ENCODE measurements around the gene UHRF2. TPM values are rescaled to one million over a fixed set of nuclear protein-coding genes. Genes with fewer than 3 reads are reported as not detected.

Gene UHRF2
- total and polyA plus RNA-seq, 2 of the 4 experiments (the other 2 are of a cell fraction): 27.6 to 37.3 TPM

DNA sequence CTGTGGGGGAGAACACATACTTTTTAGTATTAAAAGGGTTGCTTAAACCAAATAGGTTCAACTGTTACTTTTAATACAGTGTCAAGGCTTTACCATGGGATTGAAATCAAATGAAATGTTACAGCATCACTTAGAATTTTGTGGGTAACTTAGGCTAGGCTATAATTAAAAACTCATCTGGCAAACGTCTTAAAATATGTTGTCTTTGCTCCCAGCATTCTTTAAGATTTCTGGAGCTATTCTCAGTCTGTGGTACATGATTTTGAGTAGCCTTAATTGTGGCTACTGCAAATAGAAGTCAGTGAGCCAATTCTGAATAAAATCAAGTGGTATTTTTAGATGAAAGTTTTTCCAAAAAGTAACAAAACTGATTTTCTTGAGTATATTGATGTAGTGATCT, 30.7 kb downstream of the UHRF2 start:
- DNase-seq (no peak), ATAC-seq (ENCODE audit: low read depth) (no peak)
- Histone ChIP-seq H4K8ac (ENCODE audit: low read depth in 2 of 2, low read length in 2 of 2) (no peak overlapping the region), H3K36me3 (ENCODE audit: control insufficient read depth, insufficient read depth, low read length) (peaks cover 14% of the 10 kb centered on the region), H4K20me1 (ENCODE audit: insufficient read depth, low read length) (peaks cover 53% of the 10 kb centered on the region), H4K91ac (ENCODE audit: insufficient read depth, low read depth, low read length) (no peak overlapping the region), H3K4me2 (ENCODE audit: low read depth, low read length) (no peak overlapping the region), H2AK5ac (ENCODE audit: low read depth, low read length) (no peak overlapping the region), H3K4me3 (ENCODE audit: insufficient read depth, low read depth, low read length) (no peak overlapping the region), H3K79me1 (ENCODE audit: low read depth in 1 of 2, low read length in 2 of 2) (peaks cover 10 to 68% of the 10 kb centered on the region in 2 experiments), H3K9ac (ENCODE audit: low read depth, low read length) (no peak overlapping the region), H2BK5ac (ENCODE audit: low read depth, low read length, poor library complexity, severe bottlenecking) (no peak overlapping the region), H3K23ac (ENCODE audit: low read depth, low read length) (no peak overlapping the region), H2AK9ac (replicated peaks; ENCODE audit: low read depth, low read length, poor library complexity) (no peak overlapping the region), H3K9me1 (ENCODE audit: insufficient read depth, low read length) (peaks cover 13% of the 10 kb centered on the region), H3K27ac (ENCODE audit: insufficient read depth, low read length) (no peak overlapping the region), H3K14ac (replicated peaks; ENCODE audit: low read depth, low read length) (no peak overlapping the region), H3K56ac (ENCODE audit: extremely low read depth, insufficient read depth, low read length) (no peak overlapping the region), H2AFZ (replicated peaks; ENCODE audit: low read length, poor library complexity) (no peak overlapping the region), H3K27me3 (ENCODE audit: control insufficient read depth, insufficient read depth, low read length) (no peaks in the 10 kb centered on the region), H2BK15ac (ENCODE audit: low read depth, low read length) (no peak overlapping the region), H3K4me1 (ENCODE audit: control insufficient read depth, insufficient read depth, low read length) (peaks cover 3% of the 10 kb centered on the region; the same call in 1 of the 2 replicates), H2BK20ac (ENCODE audit: low read depth, low read length) (no peak overlapping the region), H4K5ac (ENCODE audit: low read depth, low read length) (no peak overlapping the region), H3K4ac (ENCODE audit: low read depth, low read length) (no peak overlapping the region), H3K9me3 (ENCODE audit: control insufficient read depth, insufficient read depth, low read length) (no peaks in the 10 kb centered on the region), H2BK120ac (ENCODE audit: low read depth, low read length) (no peak overlapping the region), H3K18ac (ENCODE audit: low read depth, low read length) (no peak overlapping the region)
- dilution Hi-C loops (cut with HindIII; ENCODE audit: low sequenced_read_pairs, unreplicated experiment): no loop called here
- no TSS peak for BruUV-seq (replicated peaks)
- in situ Hi-C loops (cut with MboI; ENCODE audit: low sequenced_read_pairs): no loop called here
- ChIA-PET CTCF (interaction anchor here (0.6 kb wide), 1 partner anchor 35 kb away, joined by 3 read pairs; no protein-coding TSS in a partner anchor), POLR2A (ENCODE audit: unreplicated experiment) (no interaction called here)
- intact Hi-C loops (cut with micrococcal nuclease): no loop called here
- TF ChIP-seq NFE2L2 (IDR thresholded peaks at IDR 0.05; ENCODE audit: low read depth, low read length): no peak
- TF ChIP-seq BHLHE40 (IDR thresholded peaks at IDR 0.05; ENCODE audit: low read depth, low read length): no peak
- no peak for TF ChIP-seq SMC3 (IDR thresholded peaks at IDR 0.05; ENCODE audit: low read depth, low read length)
- no CpG with 5 or more reads among the region's 1 CpG for WGBS, 2 experiments (ENCODE audit: extremely low coverage in 2 of 2, insufficient read length in 1 of 2)
